Measurements from ENCODE around the gene SIGLEC11.

GRCh38 chr19:50003254-50003788, 42.3 kb upstream of the SIGLEC11 start:
- TF ChIP-seq CTCF (IDR thresholded peaks at IDR 0.05; ENCODE audit: insufficient read depth, low read length, poor library complexity, severe bottlenecking) (no peak), EZH2phosphoT487 (conservative IDR thresholded peaks at IDR 0.05; ENCODE audit: low read length) (no peak)

All from SU-DHL-6 (cell line).